Neural progenitor cell (in vitro differentiated cells): ENCODE measurements around the gene BCAN. TPM values are rescaled to one million over a fixed set of nuclear protein-coding genes. Genes with fewer than 3 reads are reported as not detected.

Experiments
- DNase-seq: peaks from one replicate; pipeline ENCODE4 v3.0.0-alpha.2; 2016; ENCODE audit warnings: low spot score
- H2AFZ ChIP-seq: fragments of 200-600 bp; sonication (generic); replicated peaks from 2 replicates; pipeline ENCODE4 v1.6.1; 2016; ENCODE audit warnings: antibody characterized with exemption
- H3F3A ChIP-seq: fragments of 200-600 bp; sonication (generic); 2 replicates; pipeline ENCODE4 v1.6.1; 2016; ENCODE audit warnings: antibody characterized with exemption, low read depth
- H3K27ac ChIP-seq: fragments of 200-600 bp; sonication (generic); 2 replicates; pipeline ENCODE4 v1.5.1; 2016; ENCODE audit warnings: mild to moderate bottlenecking
- H3K27me3 ChIP-seq: fragments of 200-600 bp; sonication (generic); 2 replicates; pipeline ENCODE4 v1.6.1; 2016; ENCODE audit warnings: mild to moderate bottlenecking, moderate library complexity
- H3K36me3 ChIP-seq: fragments of 200-600 bp; sonication (generic); 2 replicates; pipeline ENCODE4 v1.5.1; 2016
- H3K4me1 ChIP-seq: fragments of 200-600 bp; sonication (generic); 2 replicates; pipeline ENCODE4 v1.6.1; 2016; ENCODE audit warnings: mixed run types
- H3K4me2 ChIP-seq: fragments of 200-600 bp; sonication (generic); 2 replicates; pipeline ENCODE4 v1.6.1; 2016
- H3K4me3 ChIP-seq: fragments of 200-600 bp; sonication (generic); 2 replicates; pipeline ENCODE4 v1.5.1; 2016
- H3K79me2 ChIP-seq: fragments of 200-600 bp; sonication (generic); 2 replicates; pipeline ENCODE4 v1.6.1; 2016; ENCODE audit warnings: low read depth
- H3K9ac ChIP-seq: fragments of 200-600 bp; sonication (generic); 2 replicates; pipeline ENCODE4 v1.6.1; 2016
- H3K9me3 ChIP-seq: fragments of 200-600 bp; sonication (generic); 2 replicates; pipeline ENCODE4 v1.5.1; 2016; ENCODE audit warnings: low read depth
- H4K20me1 ChIP-seq: fragments of 200-600 bp; sonication (generic); 2 replicates; pipeline ENCODE4 v1.6.1; 2016; ENCODE audit warnings: low read depth
- H3K27ac Mint-ChIP-seq: 3 replicates; pipeline ENCODE4 v1.8.0; 2021; ENCODE audit warnings: mixed read lengths
- H3K27me3 Mint-ChIP-seq: 2 replicates; pipeline ENCODE4 v1.8.0; 2022; ENCODE audit warnings: low read depth, mild to moderate bottlenecking, inconsistent platforms, moderate library complexity, mixed read lengths; ENCODE audit not compliant: insufficient read depth
- H3K36me3 Mint-ChIP-seq: 3 replicates; pipeline ENCODE4 v1.8.0; 2021; ENCODE audit warnings: mixed read lengths
- H3K4me1 Mint-ChIP-seq: 3 replicates; pipeline ENCODE4 v1.8.0; 2021; ENCODE audit warnings: mixed read lengths
- H3K4me3 Mint-ChIP-seq: 3 replicates; pipeline ENCODE4 v1.8.0; 2021; ENCODE audit warnings: mild to moderate bottlenecking, moderate library complexity, mixed read lengths
- H3K9me3 Mint-ChIP-seq: 3 replicates; pipeline ENCODE4 v1.8.0; 2020; ENCODE audit warnings: mixed read lengths
- EZH2 ChIP-seq: fragments of 200-600 bp; sonication (generic); IDR thresholded peaks from 2 replicates; pipeline ENCODE4 v1.6.1; 2017; ENCODE audit warnings: antibody characterized with exemption, mild to moderate bottlenecking, moderate library complexity
- EZH2phosphoT487 ChIP-seq: fragments of 200-600 bp; sonication (generic); IDR thresholded peaks from 2 replicates; pipeline ENCODE4 v1.6.1; 2017; ENCODE audit warnings: antibody characterized with exemption
- total RNA-seq: library from RNA; depleted of rRNA; stranded (reverse); fragments of >200 nt; gene quantifications from 2 replicates; pipeline ENCODE4 v1.2.3, GENCODE V29; 2015; ENCODE audit warnings: low replicate concordance
- TF ChIP-seq, protein P1 (sequence below): fragments of 200-600 bp; sonication (generic); IDR thresholded peaks from 2 replicates; pipeline ENCODE4 v1.5.1; 2017; ENCODE audit warnings: antibody characterized with exemption, mild to moderate bottlenecking

BCAN gene
- total RNA-seq, 1 donor from 2014 or later: not detected

DNA sequence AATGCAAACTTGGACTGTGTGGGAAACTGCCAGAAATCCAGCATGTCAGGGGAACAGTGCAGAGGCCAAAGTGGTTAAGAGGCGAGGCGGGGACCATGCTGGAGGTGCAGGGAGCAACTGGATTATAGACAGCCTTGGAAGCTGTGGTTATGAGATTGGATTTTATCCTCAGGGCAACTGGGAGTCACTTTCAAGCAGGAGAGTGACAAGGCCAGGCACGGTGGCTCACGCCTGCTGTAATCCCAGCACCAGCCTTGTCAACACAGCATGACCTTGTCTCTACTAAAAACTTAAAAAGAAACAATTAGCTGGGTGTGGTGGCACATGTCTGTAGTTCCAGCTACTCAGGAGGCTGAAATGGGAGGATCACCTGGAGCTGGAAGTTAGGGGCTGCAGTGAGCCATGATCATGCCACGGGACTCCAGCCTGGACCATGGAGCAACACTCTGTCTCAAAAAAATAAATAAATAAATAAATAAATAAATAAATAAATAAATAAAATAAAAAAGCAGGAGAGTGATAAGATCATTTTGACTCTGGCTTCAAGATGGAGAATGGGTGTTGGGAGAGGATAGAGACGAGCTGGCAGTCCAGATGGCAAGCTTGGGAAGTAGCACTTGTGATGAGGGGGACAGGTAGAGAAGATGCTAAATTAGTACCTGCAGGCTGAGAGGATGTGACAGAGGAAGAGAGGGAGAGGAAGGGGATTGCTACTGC lies 19.2 kb upstream of the BCAN start:
- H3K27ac ChIP-seq: no peak overlapping the region
- H3F3A ChIP-seq: peaks cover 9% of the 10 kb centered on the region
- TF ChIP-seq EZH2: no peak
- TF ChIP-seq EZH2phosphoT487: no peak
- TF ChIP-seq, protein P1, sequence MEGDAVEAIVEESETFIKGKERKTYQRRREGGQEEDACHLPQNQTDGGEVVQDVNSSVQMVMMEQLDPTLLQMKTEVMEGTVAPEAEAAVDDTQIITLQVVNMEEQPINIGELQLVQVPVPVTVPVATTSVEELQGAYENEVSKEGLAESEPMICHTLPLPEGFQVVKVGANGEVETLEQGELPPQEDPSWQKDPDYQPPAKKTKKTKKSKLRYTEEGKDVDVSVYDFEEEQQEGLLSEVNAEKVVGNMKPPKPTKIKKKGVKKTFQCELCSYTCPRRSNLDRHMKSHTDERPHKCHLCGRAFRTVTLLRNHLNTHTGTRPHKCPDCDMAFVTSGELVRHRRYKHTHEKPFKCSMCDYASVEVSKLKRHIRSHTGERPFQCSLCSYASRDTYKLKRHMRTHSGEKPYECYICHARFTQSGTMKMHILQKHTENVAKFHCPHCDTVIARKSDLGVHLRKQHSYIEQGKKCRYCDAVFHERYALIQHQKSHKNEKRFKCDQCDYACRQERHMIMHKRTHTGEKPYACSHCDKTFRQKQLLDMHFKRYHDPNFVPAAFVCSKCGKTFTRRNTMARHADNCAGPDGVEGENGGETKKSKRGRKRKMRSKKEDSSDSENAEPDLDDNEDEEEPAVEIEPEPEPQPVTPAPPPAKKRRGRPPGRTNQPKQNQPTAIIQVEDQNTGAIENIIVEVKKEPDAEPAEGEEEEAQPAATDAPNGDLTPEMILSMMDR: no peak
- no peak overlapping the region for H3K27ac Mint-ChIP-seq
- no peak overlapping the region for H2AFZ ChIP-seq
- peaks cover 48% of the 10 kb centered on the region for H3K27me3 Mint-ChIP-seq
- peaks cover 8% of the 10 kb centered on the region for H3K4me1 ChIP-seq
- no peaks in the 10 kb centered on the region for H3K79me2 ChIP-seq
- H4K20me1 ChIP-seq: peaks cover 27% of the 10 kb centered on the region
- H3K9me3 ChIP-seq: no peaks in the 10 kb centered on the region
- peak overlapping the region; percentile 50 for H3K4me3 Mint-ChIP-seq
- no peak overlapping the region for H3K4me2 ChIP-seq
- H3K4me3 ChIP-seq: no peak overlapping the region
- H3K4me1 Mint-ChIP-seq: peaks cover 19% of the 10 kb centered on the region
- DNase-seq: no peak
- no peaks in the 10 kb centered on the region for H3K36me3 ChIP-seq
- H3K9ac ChIP-seq: no peak overlapping the region
- no peaks in the 10 kb centered on the region for H3K9me3 Mint-ChIP-seq
- H3K27me3 ChIP-seq: peaks cover 90% of the 10 kb centered on the region
- H3K36me3 Mint-ChIP-seq: no peaks in the 10 kb centered on the region

DNA sequence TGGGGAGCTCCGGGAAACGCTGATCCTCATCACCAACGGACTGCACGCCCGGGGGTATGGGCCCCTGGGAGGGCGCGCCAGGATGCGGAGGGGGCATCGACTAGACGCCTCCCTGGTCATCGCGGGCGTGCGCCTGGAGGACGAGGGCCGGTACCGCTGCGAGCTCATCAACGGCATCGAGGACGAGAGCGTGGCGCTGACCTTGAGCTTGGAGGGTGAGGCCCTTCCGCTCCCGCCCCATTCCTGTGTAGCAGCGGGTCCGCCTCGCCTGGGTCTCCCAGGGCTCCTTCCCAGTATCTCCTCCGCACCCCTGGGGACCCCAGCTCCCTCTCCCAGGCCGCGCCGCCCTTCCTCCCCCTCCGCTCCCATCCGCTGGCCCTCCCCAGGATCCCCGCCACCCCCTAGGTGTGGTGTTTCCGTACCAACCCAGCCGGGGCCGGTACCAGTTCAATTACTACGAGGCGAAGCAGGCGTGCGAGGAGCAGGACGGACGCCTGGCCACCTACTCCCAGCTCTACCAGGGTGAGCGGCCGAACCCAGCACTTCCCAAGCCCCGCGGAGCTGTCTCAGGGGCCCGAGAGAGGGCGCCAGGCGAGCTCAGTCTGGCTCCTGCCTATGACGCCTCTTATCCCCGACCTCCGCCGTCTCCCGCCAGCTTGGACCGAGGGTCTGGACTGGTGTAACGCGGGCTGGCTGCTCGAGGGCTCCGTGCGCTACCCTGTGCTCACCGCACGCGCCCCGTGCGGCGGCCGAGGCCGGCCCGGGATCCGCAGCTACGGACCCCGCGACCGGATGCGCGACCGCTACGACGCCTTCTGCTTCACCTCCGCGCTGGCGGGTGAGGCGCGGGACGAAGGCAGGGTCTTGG lies 17.7 kb upstream of the BCAN start:
- H2AFZ ChIP-seq: peak overlapping the region; percentile 58

DNA sequence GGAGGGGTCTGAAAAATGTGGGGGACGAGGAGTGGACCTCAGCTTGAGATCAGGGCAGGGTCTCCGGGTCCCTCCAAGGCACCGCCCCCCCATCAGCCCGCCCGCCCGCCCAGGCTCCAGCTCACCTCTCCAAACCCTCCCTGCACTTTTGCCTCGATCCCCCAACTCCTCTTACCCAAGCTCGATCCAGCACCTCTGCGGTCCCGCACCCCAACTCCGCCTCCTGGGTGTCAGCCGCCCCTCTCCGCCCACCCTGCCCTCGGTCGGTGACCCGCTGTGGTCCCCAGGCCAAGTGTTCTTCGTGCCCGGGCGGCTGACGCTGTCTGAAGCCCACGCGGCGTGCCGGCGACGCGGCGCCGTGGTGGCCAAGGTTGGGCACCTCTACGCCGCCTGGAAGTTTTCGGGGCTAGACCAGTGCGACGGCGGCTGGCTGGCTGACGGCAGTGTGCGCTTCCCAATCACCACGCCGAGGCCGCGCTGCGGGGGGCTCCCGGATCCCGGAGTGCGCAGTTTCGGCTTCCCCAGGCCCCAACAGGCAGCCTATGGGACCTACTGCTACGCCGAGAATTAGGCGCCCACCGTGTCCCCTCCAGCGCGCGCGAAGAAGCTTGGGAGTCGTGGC lies 17.0 kb upstream of the BCAN start:
- no peaks in the 10 kb centered on the region for H3K9me3 ChIP-seq
- Mint-ChIP-seq H3K27me3 (peaks cover 40% of the 10 kb centered on the region), H3K36me3 (no peaks in the 10 kb centered on the region), H3K27ac (no peak overlapping the region), H3K4me1 (peaks cover 14% of the 10 kb centered on the region), H3K9me3 (peaks cover 2% of the 10 kb centered on the region), H3K4me3 (peak overlapping the region; percentile 30)
- TF ChIP-seq EZH2phosphoT487 (peak; percentile 85), EZH2 (peak; percentile 91)
- TF ChIP-seq, protein P1: no peak
- H3K4me3 ChIP-seq: peak overlapping the region; percentile 43
- peak overlapping the region; percentile 58 for H2AFZ ChIP-seq
- H3F3A ChIP-seq: peaks cover 3% of the 10 kb centered on the region
- H3K9ac ChIP-seq: no peak overlapping the region
- H3K4me1 ChIP-seq: peaks cover 8% of the 10 kb centered on the region
- H3K27ac ChIP-seq: no peak overlapping the region
- no peaks in the 10 kb centered on the region for H3K79me2 ChIP-seq
- DNase-seq: peak; percentile 34
- H3K27me3 ChIP-seq: peaks cover 99% of the 10 kb centered on the region
- peaks cover 23% of the 10 kb centered on the region for H4K20me1 ChIP-seq
- no peaks in the 10 kb centered on the region for H3K36me3 ChIP-seq
- H3K4me2 ChIP-seq: peak overlapping the region; percentile 80

More for the DNA sequence above, 17.7 kb upstream of the BCAN start:
- peaks cover 3% of the 10 kb centered on the region for H3F3A ChIP-seq
- H3K4me3 ChIP-seq: peak overlapping the region; percentile 43
- TF ChIP-seq EZH2: peak; percentile 81
- TF ChIP-seq, protein P1: peak; percentile 55
- peak; percentile 82 for TF ChIP-seq EZH2phosphoT487
- no peaks in the 10 kb centered on the region for H3K36me3 ChIP-seq
- H3K9me3 Mint-ChIP-seq: peaks cover 2% of the 10 kb centered on the region
- H3K4me1 ChIP-seq: peaks cover 8% of the 10 kb centered on the region
- H3K4me3 Mint-ChIP-seq: peak overlapping the region; percentile 30
- H3K27ac ChIP-seq: no peak overlapping the region
- peak; percentile 89 for DNase-seq
- no peak overlapping the region for H3K27ac Mint-ChIP-seq
- H3K79me2 ChIP-seq: no peaks in the 10 kb centered on the region
- H3K9me3 ChIP-seq: no peaks in the 10 kb centered on the region
- peak overlapping the region; percentile 80 for H3K4me2 ChIP-seq
- peaks cover 47% of the 10 kb centered on the region for H3K27me3 Mint-ChIP-seq
- peaks cover 99% of the 10 kb centered on the region for H3K27me3 ChIP-seq
- peaks cover 27% of the 10 kb centered on the region for H4K20me1 ChIP-seq
- no peak overlapping the region for H3K9ac ChIP-seq
- peaks cover 15% of the 10 kb centered on the region for H3K4me1 Mint-ChIP-seq
- H3K36me3 Mint-ChIP-seq: no peaks in the 10 kb centered on the region
